BE2C (cell line): ENCODE measurements around the gene CTCF.

Experiments used
- DNase-seq: peaks from one replicate; pipeline ENCODE4 v3.0.0-alpha.2; 2020
- H3K27me3 ChIP-seq: fragments of 250-450 bp; sonication (Bioruptor Pico); 2 replicates; pipeline ENCODE4 v1.5.1; 2020; ENCODE audit warnings: mild to moderate bottlenecking
- H3K36me3 ChIP-seq: fragments of 250-450 bp; sonication (Bioruptor Pico); 2 replicates; pipeline ENCODE4 v1.5.1; 2020; ENCODE audit warnings: mild to moderate bottlenecking
- H3K4me1 ChIP-seq: fragments of 250-450 bp; sonication (Bioruptor Pico); 2 replicates; pipeline ENCODE4 v1.5.1; 2020
- H3K4me3 ChIP-seq: 2 replicates; pipeline ENCODE4 v1.5.1; 2011; ENCODE audit warnings: low read depth, low read length
- H3K9me3 ChIP-seq: fragments of 250-450 bp; sonication (Bioruptor Pico); 2 replicates; pipeline ENCODE4 v1.5.1; 2020
- TF ChIP-seq, protein P1 (sequence below): IDR thresholded peaks from 2 replicates; pipeline ENCODE4 v1.5.1; 2012; ENCODE audit warnings: mild to moderate bottlenecking, low read depth, low read length

Gene CTCF

DNA sequence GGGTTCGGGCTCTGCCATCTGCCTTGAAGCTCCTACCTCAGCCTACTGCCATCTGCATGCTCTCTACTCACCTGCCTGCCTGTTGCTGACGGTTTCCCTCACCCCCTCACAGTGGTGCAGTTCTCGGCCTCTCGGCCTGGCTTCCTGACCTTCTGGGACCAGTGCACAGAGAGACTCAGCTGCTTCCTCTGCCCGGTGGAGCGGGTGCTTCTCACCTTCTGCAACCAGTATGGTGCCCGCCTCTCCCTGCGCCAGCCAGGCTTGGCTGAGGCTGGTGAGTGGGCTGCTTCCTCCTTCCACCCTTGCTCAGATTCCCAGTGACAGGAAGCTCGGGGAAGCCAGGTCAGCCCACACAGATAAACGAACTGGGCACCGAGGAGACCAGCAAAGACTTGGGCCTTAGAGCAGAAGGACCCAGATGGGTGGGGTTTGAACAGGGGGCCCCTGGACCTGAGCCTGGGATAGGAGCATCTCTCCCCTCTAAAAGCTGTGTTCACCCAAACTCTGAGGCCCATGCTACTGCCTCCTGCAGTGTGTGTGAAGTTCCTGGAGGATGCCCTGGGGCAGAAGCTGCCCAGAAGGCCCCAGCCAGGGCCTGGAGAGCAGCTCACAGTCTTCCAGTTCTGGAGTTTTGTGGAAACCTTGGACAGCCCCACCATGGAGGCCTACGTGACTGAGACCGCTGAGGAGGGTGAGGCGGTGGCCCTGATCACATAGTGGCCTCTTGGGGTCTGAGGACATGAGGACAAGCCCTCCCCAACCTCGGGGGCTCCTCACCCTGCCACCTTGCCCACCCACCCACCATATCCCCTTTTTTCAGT is 17.3 kb upstream of the CTCF start:
- H3K9me3 ChIP-seq: no peaks in the 10 kb centered on the region
- peaks cover 32% of the 10 kb centered on the region for H3K36me3 ChIP-seq
- H3K27me3 ChIP-seq: no peaks in the 10 kb centered on the region
- TF ChIP-seq, protein P1, sequence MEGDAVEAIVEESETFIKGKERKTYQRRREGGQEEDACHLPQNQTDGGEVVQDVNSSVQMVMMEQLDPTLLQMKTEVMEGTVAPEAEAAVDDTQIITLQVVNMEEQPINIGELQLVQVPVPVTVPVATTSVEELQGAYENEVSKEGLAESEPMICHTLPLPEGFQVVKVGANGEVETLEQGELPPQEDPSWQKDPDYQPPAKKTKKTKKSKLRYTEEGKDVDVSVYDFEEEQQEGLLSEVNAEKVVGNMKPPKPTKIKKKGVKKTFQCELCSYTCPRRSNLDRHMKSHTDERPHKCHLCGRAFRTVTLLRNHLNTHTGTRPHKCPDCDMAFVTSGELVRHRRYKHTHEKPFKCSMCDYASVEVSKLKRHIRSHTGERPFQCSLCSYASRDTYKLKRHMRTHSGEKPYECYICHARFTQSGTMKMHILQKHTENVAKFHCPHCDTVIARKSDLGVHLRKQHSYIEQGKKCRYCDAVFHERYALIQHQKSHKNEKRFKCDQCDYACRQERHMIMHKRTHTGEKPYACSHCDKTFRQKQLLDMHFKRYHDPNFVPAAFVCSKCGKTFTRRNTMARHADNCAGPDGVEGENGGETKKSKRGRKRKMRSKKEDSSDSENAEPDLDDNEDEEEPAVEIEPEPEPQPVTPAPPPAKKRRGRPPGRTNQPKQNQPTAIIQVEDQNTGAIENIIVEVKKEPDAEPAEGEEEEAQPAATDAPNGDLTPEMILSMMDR: no peak
- H3K4me3 ChIP-seq: no peak overlapping the region
- peaks cover 4% of the 10 kb centered on the region; the same call in 1 of the 2 replicates for H3K4me1 ChIP-seq
- no peak for DNase-seq

DNA sequence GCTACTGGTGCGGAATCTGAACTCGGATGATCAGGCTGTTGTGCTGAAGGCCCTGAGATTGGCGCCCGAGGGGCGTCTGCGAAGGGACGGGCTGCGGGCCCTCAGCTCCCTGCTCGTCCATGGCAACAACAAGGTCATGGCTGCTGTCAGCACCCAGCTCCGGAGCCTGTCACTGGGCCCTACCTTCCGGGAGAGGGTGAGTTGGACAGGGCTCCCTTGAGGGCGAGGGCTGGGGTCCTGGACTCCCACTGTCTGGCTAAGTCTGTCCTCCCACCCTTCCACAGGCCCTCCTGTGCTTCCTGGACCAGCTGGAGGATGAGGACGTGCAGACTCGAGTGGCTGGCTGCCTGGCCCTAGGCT is 16.7 kb upstream of the CTCF start:
- no peak for DNase-seq
- TF ChIP-seq, protein P1: no peak
- H3K27me3 ChIP-seq: no peaks in the 10 kb centered on the region
- no peak overlapping the region for H3K4me3 ChIP-seq
- peaks cover 31% of the 10 kb centered on the region for H3K36me3 ChIP-seq
- peaks cover 4% of the 10 kb centered on the region; the same call in 1 of the 2 replicates for H3K4me1 ChIP-seq
- H3K9me3 ChIP-seq: no peaks in the 10 kb centered on the region

DNA sequence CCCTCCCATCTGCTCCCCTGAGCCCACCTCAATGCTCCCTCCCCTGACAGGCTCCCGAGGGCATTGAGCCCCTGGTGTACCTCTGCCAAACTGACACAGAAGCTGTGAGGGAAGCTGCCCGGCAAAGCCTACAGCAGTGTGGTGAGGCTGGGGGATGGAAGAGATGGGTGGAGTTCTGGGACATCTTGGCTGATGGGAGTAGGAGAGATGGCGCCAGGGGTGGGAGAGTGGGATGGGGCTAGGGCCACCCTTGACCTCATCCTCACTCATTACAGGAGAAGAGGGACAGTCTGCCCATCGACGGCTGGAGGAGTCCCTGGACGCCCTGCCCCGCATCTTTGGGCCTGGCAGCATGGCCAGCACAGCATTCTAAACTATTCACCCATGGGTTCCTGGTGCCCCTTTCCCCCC is 16.2 kb upstream of the CTCF start:
- Histone ChIP-seq H3K36me3 (peaks cover 31% of the 10 kb centered on the region), H3K4me1 (peaks cover 4% of the 10 kb centered on the region; the same call in 1 of the 2 replicates), H3K9me3 (no peaks in the 10 kb centered on the region), H3K27me3 (no peaks in the 10 kb centered on the region), H3K4me3 (no peak overlapping the region)
- no peak for DNase-seq
- TF ChIP-seq, protein P1: no peak

DNA sequence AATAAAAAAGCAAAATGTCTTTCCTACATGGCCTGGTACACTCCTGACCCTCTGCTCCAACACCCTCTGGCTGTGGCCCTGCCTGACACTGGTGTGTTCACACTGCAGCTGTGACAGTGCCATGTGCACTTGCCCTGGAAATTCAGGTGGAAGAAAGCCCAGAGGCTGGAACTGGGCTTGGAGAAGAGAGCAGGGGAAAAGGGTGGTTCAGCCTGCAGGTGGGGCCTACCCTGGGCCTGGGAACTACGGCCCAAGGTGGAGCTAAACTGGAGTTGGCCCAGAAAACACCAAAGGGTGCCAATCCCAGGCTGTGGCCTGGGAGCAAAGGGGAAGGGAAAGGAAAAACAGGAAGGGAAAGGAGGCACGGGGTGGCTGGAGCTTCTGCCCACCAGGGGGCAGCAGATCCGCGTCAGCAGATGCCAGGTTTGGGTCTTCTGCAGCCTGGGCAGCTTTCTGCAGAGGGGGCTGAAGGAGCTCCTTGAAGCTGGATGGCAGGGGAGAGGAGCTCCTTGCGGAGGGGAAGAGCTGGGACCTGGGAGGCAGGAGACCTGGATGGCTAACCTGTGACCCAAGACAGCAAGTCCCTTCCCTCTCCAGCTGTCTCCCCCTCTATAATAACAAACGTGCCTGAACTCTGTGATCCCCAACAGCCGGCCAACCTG is 15.4 kb upstream of the CTCF start:
- Histone ChIP-seq H3K4me1 (peaks cover 4% of the 10 kb centered on the region), H3K9me3 (no peaks in the 10 kb centered on the region), H3K4me3 (no peak overlapping the region), H3K36me3 (peaks cover 24% of the 10 kb centered on the region), H3K27me3 (no peaks in the 10 kb centered on the region)
- TF ChIP-seq, protein P1: peak; percentile 96
- peak; percentile 88 for DNase-seq

DNA sequence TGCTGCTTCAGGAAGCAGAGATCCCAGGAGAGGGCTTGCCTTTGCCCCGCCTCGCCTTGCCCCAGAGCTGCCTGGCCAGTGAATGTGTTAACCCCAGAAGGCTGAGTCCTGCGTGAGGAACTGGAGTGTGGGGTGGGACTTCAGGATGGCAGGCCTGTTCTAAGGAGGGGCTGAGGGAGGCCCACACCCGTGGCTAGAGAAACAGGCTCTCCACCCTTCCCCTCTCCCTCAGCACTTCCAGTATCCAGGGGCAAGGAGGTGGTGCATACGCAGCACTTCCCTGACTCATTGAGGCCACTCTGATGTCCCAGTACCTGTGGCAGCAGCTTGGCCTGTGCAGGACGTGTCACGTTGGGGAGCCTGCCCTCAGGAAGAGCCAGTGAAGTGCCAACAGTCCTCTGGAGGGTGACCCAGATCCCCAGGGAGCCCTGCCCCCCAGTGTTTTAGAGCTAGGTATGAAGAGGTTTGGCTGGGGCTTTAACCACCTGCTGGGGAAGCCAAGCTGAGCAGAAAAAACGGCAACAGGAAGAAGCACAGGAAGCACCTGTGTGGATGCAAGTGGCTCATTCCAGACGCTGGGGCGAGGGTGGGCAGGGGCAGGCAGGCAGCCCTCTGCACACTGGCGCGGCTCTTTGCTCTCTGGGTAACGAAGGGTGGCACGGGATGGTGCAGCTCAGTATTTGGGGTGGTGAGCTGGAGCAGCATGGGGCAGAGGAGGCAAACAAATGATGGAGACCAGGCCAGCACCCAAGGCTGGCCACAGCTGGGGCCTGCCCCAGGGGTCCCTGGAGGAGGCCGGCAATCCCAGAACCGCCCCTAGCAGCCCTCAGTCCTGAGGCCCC is 14.7 kb upstream of the CTCF start:
- TF ChIP-seq, protein P1: no peak
- Histone ChIP-seq H3K36me3 (peaks cover 20% of the 10 kb centered on the region), H3K4me3 (no peak overlapping the region), H3K4me1 (peaks cover 5% of the 10 kb centered on the region), H3K9me3 (no peaks in the 10 kb centered on the region), H3K27me3 (no peaks in the 10 kb centered on the region)
- no peak for DNase-seq
